ENCODE results near the gene SWI5.

DNA sequence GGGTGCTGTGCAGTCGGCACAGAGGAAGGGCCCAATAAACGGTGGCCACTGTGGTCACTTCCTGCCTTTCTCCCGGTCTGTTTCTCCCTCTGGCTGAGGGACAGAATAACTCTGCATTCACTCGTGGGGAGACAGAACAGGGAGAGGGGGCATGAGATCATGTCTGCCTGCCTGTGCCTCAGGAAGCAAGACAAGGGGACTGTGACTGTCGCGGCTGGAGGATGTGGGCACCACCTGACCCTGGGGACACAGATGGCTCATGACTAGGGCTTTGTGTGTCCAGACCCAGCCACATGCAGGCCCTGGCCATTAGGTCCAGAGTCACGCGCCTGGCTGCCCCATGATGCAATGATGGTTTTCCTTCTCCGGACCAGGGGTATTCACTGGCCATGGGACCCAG is 40.3 kb downstream of the SWI5 start:
- TF ChIP-seq, protein P1, sequence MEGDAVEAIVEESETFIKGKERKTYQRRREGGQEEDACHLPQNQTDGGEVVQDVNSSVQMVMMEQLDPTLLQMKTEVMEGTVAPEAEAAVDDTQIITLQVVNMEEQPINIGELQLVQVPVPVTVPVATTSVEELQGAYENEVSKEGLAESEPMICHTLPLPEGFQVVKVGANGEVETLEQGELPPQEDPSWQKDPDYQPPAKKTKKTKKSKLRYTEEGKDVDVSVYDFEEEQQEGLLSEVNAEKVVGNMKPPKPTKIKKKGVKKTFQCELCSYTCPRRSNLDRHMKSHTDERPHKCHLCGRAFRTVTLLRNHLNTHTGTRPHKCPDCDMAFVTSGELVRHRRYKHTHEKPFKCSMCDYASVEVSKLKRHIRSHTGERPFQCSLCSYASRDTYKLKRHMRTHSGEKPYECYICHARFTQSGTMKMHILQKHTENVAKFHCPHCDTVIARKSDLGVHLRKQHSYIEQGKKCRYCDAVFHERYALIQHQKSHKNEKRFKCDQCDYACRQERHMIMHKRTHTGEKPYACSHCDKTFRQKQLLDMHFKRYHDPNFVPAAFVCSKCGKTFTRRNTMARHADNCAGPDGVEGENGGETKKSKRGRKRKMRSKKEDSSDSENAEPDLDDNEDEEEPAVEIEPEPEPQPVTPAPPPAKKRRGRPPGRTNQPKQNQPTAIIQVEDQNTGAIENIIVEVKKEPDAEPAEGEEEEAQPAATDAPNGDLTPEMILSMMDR (IDR thresholded peaks at IDR 0.05; ENCODE audit: low read depth, low read length, poor library complexity, severe bottlenecking), result no peak
- no peak for TF ChIP-seq EZH2phosphoT487 (IDR thresholded peaks at IDR 0.05; ENCODE audit: borderline replicate concordance, low read length)

Data from DOHH2 (cell line).